HG02885 (cell line): ENCODE results near the gene KSR1.

Experiments
- ATAC-seq: cut with Tn5 transposase; IDR thresholded peaks from one replicate; pipeline ENCODE4 v1.9.1; 2021; ENCODE audit warnings: mild to moderate bottlenecking; ENCODE audit not compliant: unreplicated experiment, poor library complexity

Gene KSR1

DNA sequence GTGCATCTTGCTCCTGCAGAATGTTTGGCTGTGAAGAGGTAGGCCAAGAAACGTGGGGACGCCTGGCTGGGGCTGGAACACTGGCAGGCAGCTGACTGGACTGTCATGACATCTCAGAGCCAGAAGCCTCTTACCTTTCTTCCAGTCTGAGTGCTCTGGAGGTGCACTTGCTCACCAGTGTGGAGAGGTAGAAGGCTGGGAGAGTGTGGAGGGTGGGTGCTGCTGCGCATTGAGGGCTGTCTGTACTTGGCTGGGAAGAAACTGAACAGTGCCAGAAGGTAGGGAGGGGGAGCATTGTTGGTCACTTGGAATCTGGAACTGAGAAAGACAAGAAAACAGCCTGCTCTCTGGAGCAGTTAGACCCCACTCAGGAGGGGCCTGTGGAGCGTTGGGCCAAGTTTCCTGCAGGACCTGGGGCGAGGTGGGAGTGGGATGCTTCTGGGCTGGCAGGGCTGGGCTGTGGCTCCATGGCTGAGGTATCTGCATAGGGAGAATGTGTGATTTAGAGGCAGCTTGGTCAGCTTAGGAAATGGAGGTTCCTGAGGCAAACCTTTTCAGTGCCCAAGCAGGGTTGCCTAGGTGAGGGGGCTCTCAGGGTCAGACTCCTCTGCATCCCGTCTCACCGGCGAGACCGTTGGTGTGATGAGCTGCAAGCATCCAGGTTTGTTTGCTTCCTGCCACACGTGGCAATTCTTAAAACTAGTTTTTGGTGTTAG is 55.1 kb downstream of the KSR1 start:
- no peak for ATAC-seq

DNA sequence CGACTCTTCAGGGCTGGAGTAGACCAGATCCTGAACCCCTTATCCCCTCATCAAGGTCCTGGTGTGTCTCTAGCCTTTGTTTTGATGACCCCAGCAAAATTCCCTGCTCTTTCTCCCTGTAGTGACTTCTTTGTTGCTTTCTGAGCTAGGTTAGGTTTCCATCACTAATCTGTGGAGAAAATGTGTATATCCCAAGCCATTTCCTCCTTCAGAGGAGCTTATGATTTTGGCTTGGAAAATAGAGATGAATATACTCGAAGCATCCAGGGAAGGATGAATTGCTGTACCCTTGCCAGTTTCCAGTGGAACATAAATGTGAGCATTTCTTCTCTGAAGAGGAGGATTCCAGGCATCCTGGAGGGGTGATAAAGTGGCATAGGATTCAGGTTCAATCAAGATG is 55.8 kb downstream of the KSR1 start:
- no peak for ATAC-seq

DNA sequence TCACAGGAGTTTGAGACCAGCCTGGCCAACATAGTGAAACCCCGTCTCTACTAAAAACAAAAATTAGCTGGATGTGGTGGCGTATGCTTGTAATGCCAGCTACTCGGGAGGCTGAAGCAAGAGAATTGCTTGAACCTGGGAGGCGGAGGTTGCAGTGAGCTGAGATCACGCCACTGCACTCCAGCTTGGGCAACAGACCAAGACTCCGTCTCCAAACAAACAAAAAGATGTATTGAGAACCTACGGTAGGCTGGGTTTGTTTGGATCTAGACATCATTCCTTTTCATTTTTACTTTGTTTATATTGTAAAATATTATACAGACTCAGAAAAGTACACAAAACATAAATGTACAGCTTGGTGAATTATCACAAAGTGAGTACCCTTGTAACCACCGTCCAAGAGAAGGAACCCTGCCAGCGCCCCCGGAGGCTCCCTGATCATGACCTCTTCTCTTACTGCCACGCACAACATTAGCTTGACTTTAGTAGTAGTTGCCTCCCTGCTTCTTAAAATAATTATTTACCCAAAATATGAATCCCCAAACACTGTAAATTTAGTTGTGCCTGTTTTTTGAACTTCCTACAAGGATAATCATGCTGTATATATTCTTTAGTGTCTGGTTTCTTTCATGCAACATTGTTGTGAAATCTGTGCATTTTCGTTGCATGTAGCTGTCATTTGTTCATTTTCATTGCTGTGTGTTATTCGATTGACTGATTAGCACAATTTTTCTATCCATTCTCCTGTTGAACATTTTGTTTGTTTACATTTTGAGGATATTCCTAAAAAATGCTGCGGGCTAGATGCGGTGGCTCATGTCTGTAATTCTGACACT is 56.5 kb downstream of the KSR1 start:
- ATAC-seq, result no peak

DNA sequence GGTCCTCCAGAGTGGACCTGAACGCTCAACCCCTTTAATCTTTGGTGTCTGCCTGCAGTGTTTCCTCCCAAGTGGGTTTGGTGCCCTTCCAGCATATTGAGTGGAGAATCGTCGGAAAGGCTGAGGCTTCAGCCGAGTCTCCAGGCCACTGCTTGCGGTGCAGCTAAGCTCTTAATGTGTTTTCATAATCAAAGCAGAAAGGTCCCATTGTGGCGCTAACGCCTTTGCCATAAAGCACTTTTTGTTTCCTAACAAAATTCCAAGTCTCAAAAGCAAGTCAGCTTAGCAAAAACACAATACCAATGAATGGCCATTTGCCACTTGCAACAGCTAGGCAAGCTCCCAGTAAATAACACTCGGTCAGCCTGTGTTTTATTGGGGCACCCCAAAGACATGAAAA is 57.6 kb downstream of the KSR1 start:
- no peak for ATAC-seq

DNA sequence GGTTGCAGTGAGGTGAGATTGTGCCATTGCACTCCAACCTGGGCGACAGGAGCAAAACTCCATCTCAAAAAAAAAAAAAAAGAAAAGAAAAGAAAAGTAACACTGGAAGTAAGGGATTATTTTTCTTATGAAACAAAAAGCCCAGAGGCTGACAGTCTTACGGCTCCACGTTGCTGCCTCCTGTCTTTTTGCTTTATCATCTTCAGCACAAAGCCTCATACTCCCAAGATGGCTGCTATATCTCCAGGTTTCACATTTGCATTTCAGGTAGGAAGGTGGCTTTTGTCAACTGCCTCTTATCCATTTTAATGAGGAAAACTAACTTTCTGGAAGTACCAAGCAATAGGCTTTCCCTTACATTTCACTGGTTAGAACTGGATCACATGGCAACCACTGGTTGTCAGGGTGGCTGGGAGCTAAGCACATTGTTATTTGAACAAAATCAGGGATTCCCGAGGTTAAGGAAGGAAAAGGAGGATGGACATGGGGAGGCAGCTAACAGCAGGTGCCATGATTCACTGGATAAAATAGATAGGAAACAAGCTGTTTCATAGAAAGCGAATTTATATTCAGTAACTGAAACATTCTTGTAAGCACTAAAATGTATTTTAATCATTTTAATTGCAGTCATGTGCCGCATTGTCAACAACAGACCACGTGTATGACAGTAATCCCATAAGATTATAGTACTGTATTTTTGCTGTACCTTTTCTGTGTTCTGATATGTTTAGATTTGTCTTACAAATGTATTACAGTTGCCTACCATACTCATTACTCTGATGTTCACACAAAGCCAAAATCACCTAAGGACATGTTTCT is 58.6 kb downstream of the KSR1 start:
- ATAC-seq, result no peak

DNA sequence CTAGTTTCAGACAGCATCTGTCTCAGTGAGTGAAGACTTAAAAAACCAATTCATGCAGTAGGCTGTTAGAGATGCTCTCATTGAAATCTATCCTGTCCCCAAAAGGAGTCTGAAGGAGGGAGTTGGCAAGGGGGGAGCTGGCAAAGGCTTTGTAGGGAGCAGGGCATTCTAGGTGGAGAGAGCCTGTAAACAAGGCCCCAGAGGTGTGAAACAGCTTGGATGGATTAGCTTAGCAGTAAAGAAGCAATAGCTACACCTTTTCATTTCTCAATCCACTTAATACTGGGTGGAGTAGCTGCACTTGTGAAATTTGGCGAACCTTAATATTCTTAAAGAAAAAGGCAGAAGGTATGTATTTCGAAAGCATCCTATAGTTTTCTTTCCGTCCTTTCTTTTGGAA is 61.8 kb downstream of the KSR1 start:
- no peak for ATAC-seq

DNA sequence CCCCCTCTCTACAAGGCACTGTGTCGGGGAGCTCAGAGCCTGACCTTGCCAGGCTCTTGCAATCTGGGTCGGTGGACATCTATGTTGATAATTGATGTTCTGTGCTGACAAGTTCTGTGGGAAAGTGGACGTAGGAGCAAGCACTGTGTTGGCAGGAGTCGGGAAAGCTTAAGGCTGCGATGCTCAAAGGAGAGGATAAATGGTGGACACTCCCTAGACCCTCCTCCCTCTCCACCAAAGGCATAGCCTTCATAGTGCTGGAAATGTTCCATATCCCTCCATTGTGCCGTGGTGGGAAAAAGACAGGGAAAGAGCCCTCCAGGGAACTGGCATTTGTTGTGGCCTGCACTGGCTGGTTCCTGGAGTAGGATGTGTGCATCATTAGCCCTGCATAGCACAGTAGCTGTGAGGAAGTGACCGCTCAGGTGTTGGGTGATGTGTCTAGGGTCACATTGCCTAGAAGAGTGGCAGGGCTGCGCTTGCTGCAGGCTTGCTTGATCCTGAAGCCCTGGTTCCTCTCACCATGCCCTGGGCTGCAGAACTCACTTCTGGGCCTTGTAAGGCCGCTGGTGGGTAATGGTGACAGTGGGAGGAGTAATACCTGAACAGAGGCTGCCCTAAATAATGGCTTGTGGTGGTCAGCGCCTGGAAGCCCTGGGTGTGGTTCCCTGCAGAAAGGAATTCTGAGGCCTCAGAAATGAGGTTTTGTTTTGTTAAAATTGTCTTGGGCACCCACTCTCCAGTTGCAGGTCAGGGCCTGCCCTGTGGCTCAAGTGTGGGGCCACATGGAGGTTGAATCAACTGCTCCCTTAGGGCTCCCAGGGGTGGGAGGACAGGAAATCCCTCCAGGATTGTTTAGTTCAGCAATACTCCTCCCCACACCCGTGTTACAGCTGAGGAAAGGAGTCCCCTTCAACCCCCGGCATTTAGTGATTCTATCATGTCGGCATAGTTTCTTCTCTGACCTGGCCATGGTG is 62.6 kb downstream of the KSR1 start:
- no peak for ATAC-seq

DNA sequence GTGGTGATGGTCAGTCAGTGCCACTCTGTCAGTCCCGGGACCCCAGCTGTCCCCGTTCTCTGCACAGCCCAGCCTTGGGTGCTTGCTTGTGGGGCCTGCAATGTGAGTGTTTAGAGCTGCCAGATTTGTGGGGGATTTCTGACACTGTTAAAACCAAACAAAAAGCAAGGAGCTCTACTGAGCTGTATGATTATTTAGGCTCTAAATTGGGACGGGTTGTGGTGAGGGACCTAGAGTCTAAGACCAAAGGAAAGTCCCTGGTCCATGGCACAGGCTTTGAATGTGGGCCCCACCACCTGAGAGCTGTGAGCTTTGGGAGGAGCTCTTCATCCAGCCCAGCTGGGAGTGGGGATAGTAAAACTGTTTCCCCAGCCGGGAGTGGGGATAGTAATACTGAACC is 63.3 kb downstream of the KSR1 start:
- ATAC-seq, result peak; percentile 57

DNA sequence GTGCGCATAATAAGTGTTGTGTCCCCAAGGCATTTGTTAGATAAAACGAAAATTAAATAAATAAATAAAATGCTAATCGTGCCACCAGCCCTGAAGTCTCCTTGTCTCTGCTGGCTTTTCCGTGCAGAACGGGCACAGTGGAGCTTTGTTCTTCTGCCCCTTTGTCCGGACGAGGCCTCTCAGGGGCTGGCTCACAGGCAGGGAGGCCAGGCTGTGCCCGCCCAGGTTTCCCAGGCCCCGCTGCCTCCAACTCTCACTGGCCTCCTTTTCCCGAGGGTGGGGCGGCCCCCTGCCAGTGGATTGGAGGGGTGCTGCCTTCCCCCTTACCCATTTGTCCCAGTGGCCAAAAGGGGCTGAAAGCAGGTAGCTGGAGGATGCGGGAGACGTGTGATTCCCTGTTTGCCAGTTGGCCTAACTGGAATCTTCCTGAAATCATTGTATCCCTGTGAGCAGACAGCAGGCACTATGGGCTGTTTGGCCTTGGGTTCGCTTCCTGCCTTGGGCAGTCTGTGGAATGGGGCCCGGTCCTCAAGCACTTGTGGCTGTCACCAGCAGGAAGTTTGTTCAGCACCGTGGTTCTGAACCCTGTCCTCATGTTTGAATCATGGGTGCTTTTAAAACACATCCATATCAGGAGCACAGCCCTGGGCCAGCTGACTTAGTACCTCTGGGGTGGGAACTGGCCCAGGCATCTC is 64.4 kb downstream of the KSR1 start:
- no peak for ATAC-seq

DNA sequence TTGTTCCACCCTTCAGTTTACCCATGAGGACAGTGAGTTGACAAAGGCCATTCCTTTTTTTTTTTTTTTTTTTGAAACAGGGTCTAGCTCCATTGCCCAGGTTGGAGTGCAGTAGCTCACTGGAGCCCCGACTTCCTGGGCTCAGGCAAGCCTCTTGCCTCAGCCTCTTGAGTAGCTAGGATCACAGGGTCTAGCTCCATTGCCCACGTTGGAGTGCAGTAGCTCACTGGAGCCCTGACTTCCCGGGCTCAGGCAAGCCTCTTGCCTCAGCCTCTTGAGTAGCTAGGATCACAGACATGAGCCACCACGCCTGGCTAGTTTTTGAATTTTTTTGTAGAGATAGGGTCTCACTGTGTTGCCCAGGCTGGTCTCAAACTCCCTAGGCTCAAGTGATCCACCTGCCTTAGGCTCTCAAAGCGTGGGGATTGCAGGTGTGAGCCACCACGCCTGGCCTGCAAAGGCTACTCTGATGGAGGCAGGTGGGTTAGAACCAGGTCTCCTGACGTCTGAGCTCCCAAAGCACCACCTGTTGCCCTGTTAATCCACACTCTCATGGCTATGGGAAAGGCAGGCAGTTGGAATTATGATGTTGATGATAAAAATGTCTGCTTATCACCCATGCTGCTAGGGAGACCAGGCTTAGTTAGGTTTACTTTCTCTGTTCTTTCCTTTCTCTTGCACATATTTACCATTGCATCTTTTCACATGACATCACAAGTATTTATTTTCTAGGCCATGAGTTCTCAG is 65.2 kb downstream of the KSR1 start:
- ATAC-seq, result no peak

DNA sequence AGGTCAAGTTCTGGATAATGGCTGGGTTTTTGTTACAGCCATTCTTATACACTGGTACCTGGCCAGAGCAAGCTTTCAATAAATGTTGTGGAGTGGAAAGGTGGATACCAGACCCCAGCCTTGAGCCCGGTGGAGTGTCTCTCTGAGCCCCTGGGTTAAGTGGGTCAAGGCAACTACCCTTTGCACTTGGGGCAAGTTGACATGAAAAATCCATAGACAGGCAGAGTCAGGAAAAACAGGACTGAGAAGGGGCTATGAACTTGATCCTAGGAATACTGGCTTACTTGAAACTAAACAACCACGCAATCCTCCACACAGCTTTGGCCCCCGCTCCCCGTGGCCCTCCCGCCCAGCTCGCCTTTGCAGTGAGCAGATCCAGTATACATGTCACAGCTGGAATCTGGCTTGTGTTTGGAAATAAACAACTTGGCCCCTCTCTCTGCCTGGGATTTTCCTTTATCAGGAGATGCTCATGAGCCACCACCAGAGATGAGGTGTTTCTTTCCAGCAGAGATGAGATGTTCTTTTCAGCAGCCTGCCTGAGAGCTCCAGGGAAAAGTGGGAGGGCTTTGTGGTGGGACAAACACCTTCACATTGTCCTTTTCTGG is 65.9 kb downstream of the KSR1 start:
- no peak for ATAC-seq

DNA sequence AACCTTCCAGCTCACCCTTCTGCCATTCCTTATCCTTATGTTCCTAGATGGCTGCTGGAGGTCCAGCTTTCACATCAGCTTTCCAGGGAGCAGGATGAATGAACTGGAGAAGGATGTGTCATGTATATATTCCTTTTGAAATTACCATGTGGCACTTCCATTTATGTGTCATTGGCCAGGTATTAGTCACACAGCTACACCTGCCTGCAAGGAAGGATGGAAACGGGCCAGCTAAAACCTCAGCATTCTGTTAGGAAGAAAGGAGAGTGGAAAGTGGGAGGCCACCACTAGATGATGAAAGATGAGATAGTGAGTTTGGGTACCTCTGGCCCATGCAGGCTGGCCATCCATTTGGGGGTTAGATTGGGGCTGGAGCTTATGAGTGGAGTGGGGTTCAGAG is 67.5 kb downstream of the KSR1 start:
- no peak for ATAC-seq

DNA sequence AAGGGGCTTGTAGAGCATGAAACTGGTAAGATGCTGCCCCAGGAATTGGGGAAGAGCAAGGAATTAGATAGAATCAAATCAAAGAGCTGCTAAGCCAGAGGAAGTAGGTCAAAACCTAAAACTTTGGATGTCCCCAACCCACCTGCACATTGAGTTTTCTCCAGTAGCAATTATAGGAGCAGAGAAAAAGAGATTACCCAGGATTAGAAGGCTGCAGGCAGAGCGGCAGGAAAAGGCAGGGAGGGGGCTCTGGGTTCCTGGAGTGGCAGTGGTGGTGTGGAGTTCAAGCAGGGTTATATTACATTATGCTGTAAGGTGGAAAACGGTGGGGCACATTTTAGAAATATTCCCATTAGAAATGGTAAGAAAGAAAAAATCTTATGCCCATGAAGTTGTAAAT is 68.3 kb downstream of the KSR1 start:
- ATAC-seq, result no peak

DNA sequence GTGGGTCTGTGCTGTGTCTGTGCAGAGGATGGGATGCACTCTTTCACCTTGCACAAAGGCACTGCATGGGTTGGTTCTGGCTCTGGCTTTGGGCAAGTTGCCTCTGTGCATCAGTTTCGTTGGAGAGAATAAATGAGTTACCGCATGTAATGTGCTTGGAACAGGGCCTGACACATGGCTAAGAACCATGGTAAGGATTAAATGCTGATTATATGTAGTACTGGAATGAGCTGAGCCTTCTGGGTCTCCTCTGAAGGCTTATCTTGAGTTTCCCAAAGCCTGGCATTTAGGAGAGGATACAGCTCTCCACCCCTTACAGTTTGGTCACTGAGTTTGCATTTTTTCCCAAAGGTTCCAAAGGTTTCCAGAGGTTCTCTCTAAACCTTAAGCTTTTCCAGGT is 69.1 kb downstream of the KSR1 start:
- no peak for ATAC-seq

DNA sequence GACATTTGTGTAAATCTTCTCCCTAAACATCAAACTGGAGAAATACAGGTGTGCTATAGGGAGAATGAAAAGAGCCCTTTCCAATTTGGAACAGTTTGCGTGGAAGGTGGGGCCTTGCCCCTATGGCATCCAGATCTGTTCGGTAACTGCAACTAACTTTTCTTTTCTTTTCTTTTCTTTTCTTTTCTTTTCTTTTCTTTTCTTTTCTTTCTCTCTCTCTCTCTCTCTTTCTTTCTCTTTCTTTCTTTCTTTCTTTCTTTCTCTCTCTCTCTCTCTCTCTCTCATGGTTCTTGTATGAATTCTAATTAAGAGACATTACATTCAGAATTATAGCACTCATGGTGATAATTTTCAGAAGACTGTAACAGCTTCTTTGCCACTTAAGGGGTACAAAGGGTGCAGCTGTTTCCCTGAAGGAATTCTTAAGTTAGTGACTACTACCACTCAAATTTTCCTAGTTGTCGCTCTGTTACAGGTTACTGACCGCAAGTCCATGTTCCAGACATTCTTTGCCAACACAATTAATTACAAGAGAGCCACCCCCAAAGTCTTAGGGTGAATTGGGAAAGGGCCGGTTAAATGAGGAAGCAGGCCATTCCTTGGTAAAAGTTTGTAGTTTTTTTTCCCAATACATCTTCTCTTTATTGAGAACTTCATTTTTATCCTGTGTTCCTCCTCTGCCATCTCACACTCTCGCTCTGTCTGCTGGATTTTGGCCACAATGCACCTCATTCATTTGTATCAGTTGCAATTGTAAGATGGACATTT is 69.8 kb downstream of the KSR1 start:
- no peak for ATAC-seq

DNA sequence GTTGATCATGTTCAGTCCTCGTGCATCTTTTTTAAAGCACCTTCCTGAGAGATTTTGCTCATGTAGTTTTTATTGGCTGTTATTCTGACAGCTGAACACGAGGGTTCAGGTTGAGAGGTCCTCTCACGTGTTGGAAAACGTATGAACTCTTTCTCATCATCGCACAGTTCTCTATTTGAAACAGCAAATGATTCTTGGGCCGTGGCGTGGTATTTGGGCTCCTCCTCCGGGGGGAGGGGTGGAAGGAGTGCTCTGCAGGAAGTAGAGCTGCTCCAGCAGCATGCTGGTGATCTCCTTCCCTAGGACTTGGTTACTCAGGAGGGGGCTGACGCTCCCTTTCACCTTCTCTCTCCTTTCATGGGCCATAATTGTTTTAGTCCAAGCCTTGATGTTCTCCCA is 70.4 kb downstream of the KSR1 start:
- ATAC-seq, result peak; percentile 81

DNA sequence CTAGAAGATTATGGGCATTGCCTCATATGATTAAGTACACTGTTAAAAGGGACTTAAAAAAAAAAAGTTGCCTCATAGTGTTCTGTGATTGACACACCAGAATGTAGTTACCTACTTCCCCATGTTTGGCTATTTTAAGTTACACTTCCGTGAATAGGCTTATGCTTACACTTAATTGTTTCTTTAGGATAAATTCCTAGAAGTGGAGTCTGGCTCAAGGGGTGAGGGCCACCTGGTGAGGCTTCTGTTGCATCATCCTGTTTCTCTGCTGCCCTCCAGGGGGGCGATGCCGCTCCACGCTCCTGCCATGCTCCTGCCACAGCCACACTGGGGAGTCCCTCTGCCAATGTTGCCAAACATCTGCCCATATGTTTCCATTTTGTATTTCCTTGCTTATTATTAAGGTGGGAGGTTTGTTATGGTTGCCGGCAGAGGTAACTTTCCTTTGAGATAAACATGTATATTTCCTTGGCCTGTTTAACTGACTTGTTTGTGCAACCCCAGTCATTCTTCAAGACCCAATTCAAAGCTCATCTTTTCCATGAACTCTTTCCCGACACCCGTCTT is 73.1 kb downstream of the KSR1 start:
- no peak for ATAC-seq
